H9 (cell line): ENCODE data around the gene FASTKD3. TPM values are rescaled to one million over a fixed set of nuclear protein-coding genes. Genes with fewer than 3 reads are reported as not detected.

Experiments
- DNase-seq: peaks from one replicate; pipeline ENCODE4 v3.0.0-alpha.2; 2017
- H2AFZ ChIP-seq: one replicate; pipeline ENCODE4 v1.6.1; 2013; ENCODE audit warnings: mild to moderate bottlenecking, low read length, control low read depth, moderate library complexity
- H2AK5ac ChIP-seq: 2 replicates; pipeline ENCODE4 v1.6.1; 2013; ENCODE audit warnings: low read length, control low read depth, mixed read lengths; ENCODE audit not compliant: insufficient read length
- H2BK120ac ChIP-seq: one replicate; pipeline ENCODE4 v1.6.1; 2013; ENCODE audit warnings: low read depth, mild to moderate bottlenecking, low read length, control low read depth, inconsistent platforms; ENCODE audit not compliant: poor library complexity, severe bottlenecking
- H2BK12ac ChIP-seq: 2 replicates; pipeline ENCODE4 v1.6.1; 2013; ENCODE audit warnings: low read length, control low read depth, mixed read lengths, low read depth; ENCODE audit not compliant: insufficient read length
- H2BK15ac ChIP-seq: 2 replicates; pipeline ENCODE4 v1.6.1; 2013; ENCODE audit warnings: low read depth, low read length, control low read depth
- H2BK20ac ChIP-seq: one replicate; pipeline ENCODE4 v1.6.1; 2013; ENCODE audit warnings: low read depth, mild to moderate bottlenecking, low read length, control low read depth, inconsistent platforms; ENCODE audit not compliant: poor library complexity, severe bottlenecking
- H2BK5ac ChIP-seq: 2 replicates; pipeline ENCODE4 v1.6.1; 2013; ENCODE audit warnings: low read length, control low read depth, mixed read lengths; ENCODE audit not compliant: insufficient read length
- H3K14ac ChIP-seq: 2 replicates; pipeline ENCODE4 v1.6.1; 2013; ENCODE audit warnings: low read length, control low read depth; ENCODE audit not compliant: insufficient read depth
- H3K18ac ChIP-seq: 2 replicates; pipeline ENCODE4 v1.6.1; 2013; ENCODE audit warnings: low read depth, mild to moderate bottlenecking, mixed read lengths, low read length, control low read depth; ENCODE audit not compliant: insufficient read length
- H3K23ac ChIP-seq: 2 replicates; pipeline ENCODE4 v1.6.1; 2013; ENCODE audit warnings: low read length, control low read depth, mixed read lengths, low read depth; ENCODE audit not compliant: insufficient read length
- H3K23me2 ChIP-seq: 2 replicates; pipeline ENCODE4 v1.6.1; 2013; ENCODE audit warnings: low read depth, mild to moderate bottlenecking, mixed read lengths, low read length, control low read depth; ENCODE audit not compliant: insufficient read length, poor library complexity, severe bottlenecking
- H3K27ac ChIP-seq: 2 replicates; pipeline ENCODE4 v1.5.1; 2013; ENCODE audit warnings: low read length, control low read depth, mixed read lengths, low read depth; ENCODE audit not compliant: insufficient read length
- H3K27me3 ChIP-seq: 2 replicates; pipeline ENCODE4 v1.6.1; 2013; ENCODE audit warnings: low read length, control low read depth, inconsistent platforms; ENCODE audit not compliant: insufficient read depth
- H3K4ac ChIP-seq: 2 replicates; pipeline ENCODE4 v1.6.1; 2013; ENCODE audit warnings: low read depth, mild to moderate bottlenecking, control low read depth, inconsistent platforms, low read length, moderate library complexity
- H3K4me1 ChIP-seq: 2 replicates; pipeline ENCODE4 v1.6.1; 2013; ENCODE audit warnings: low read length, control low read depth, inconsistent platforms; ENCODE audit not compliant: insufficient read depth
- H3K4me2 ChIP-seq: 2 replicates; pipeline ENCODE4 v1.6.1; 2013; ENCODE audit warnings: low read length, control low read depth, mixed read lengths; ENCODE audit not compliant: insufficient read length, insufficient read depth
- H3K56ac ChIP-seq: 2 replicates; pipeline ENCODE4 v1.6.1; 2013; ENCODE audit warnings: low read depth, mild to moderate bottlenecking, mixed read lengths, low read length, control low read depth; ENCODE audit not compliant: insufficient read length
- H3K79me1 ChIP-seq: 2 replicates; pipeline ENCODE4 v1.6.1; 2013; ENCODE audit warnings: low read depth, mild to moderate bottlenecking, moderate library complexity, low read length, control low read depth, inconsistent platforms; ENCODE audit not compliant: insufficient read depth, poor library complexity, severe bottlenecking
- H3K79me2 ChIP-seq: 2 replicates; pipeline ENCODE4 v1.6.1; 2013; ENCODE audit warnings: low read length, control low read depth, inconsistent platforms; ENCODE audit not compliant: insufficient read depth
- H3K9ac ChIP-seq: 2 replicates; pipeline ENCODE4 v1.6.1; 2013; ENCODE audit warnings: low read length, control low read depth, mixed read lengths; ENCODE audit not compliant: insufficient read length; ENCODE audit errors: extremely low read depth
- H3K9me3 ChIP-seq: one replicate; pipeline ENCODE4 v1.6.1; 2013; ENCODE audit warnings: low read depth, low read length, inconsistent platforms; ENCODE audit not compliant: control insufficient read depth
- H3T11ph ChIP-seq: one replicate; pipeline ENCODE4 v1.6.1; 2013; ENCODE audit warnings: mild to moderate bottlenecking, low read length, control low read depth, inconsistent platforms
- H4K20me1 ChIP-seq: one replicate; pipeline ENCODE4 v1.6.1; 2013; ENCODE audit not compliant: control insufficient read depth, insufficient read length, insufficient read depth
- H4K5ac ChIP-seq: 2 replicates; pipeline ENCODE4 v1.6.1; 2013; ENCODE audit warnings: low read depth, mild to moderate bottlenecking, mixed read lengths, low read length, control low read depth; ENCODE audit not compliant: insufficient read length
- H4K8ac ChIP-seq: replicated peaks from 2 replicates; pipeline ENCODE4 v1.6.1; 2013; ENCODE audit warnings: low read length, control low read depth, mixed read lengths, low read depth; ENCODE audit not compliant: insufficient read length
- H4K91ac ChIP-seq: 2 replicates; pipeline ENCODE4 v1.6.1; 2013; ENCODE audit warnings: low read depth, mild to moderate bottlenecking, moderate library complexity, mixed read lengths, low read length, control low read depth; ENCODE audit not compliant: insufficient read length
- H3K27ac Mint-ChIP-seq, 3 experiments: 2 replicates in 2 of 3; 3 replicates in 1 of 3; pipeline ENCODE4 v1.8.0; 2020 to 2021; ENCODE audit warnings: mixed read lengths in 3 of 3, mild to moderate bottlenecking in 1 of 3, moderate library complexity in 1 of 3
- H3K27me3 Mint-ChIP-seq: 2 replicates; pipeline ENCODE4 v1.8.0; 2021; ENCODE audit warnings: low read depth, mild to moderate bottlenecking, moderate library complexity, mixed read lengths
- H3K36me3 Mint-ChIP-seq, 3 experiments: 2 replicates in 2 of 3; 3 replicates in 1 of 3; pipeline ENCODE4 v1.8.0; 2020 to 2021; ENCODE audit warnings: low read depth in 3 of 3, mixed read lengths in 3 of 3; ENCODE audit not compliant: insufficient read depth in 1 of 3
- H3K4me1 Mint-ChIP-seq, 2 experiments: 2 replicates each; pipeline ENCODE4 v1.8.0; 2020; ENCODE audit warnings: mixed read lengths in 2 of 2
- H3K4me3 Mint-ChIP-seq, 2 experiments: 2 replicates in 1 of 2; 3 replicates in 1 of 2; pipeline ENCODE4 v1.8.0; 2020 to 2021; ENCODE audit warnings: mild to moderate bottlenecking in 2 of 2, mixed read lengths in 2 of 2, moderate library complexity in 1 of 2
- H3K9me3 Mint-ChIP-seq, 2 experiments: 2 replicates in 1 of 2; 3 replicates in 1 of 2; pipeline ENCODE4 v1.8.0; 2020; ENCODE audit warnings: mild to moderate bottlenecking in 2 of 2, mixed read lengths in 2 of 2, moderate library complexity in 1 of 2
- CTCF ChIP-seq: fragments of 200-600 bp; sonication (generic); conservative IDR thresholded peaks from 3 replicates; pipeline ENCODE4 v1.8.0; 2021; ENCODE audit warnings: antibody characterized with exemption, mild to moderate bottlenecking
- WGBS: extraction: QIAGEN DNeasy Blood & Tissue Kit; methylation state at CpG from one replicate; pipeline ENCODE4 v1.1.7; 2013; ENCODE audit warnings: missing lambda C conversion rate, low lambda C conversion rate, mixed read lengths; ENCODE audit not compliant: insufficient read length; ENCODE audit errors: extremely low coverage; 5-methylcytosine and 5-hydroxymethylcytosine counted together
- total RNA-seq: library from RNA; stranded (reverse); gene quantifications from 2 replicates; pipeline ENCODE4 v1.2.1, GENCODE V29; 2021

The FASTKD3 gene
- total RNA-seq, 1 experiment from 2014 or later: 15.0 TPM

- H3K4me2 ChIP-seq: no peak overlapping the region
- H3K27ac ChIP-seq: no peak overlapping the region
- no peak overlapping the region for H2BK20ac ChIP-seq
- DNase-seq: no peak
- no peaks in the 10 kb centered on the region for H3K27me3 ChIP-seq
- H3K9ac ChIP-seq: no peak overlapping the region
- H3K4me1 ChIP-seq: no peaks in the 10 kb centered on the region
- H3K18ac ChIP-seq: peak overlapping the region; percentile 0
- H4K5ac ChIP-seq: no peak overlapping the region
- no peak overlapping the region for H4K91ac ChIP-seq
- no peak overlapping the region for H2BK12ac ChIP-seq
- no peak overlapping the region for H2AK5ac ChIP-seq
- H3K79me1 ChIP-seq: no peaks in the 10 kb centered on the region
- H3K79me2 ChIP-seq: no peaks in the 10 kb centered on the region
- no peak overlapping the region for H2BK120ac ChIP-seq
- Mint-ChIP-seq H3K4me1 (no peaks in the 10 kb centered on the region; a peak in 1 of 4 replicates), H3K27me3 (no peaks in the 10 kb centered on the region), H3K9me3 (no peaks in the 10 kb centered on the region), H3K27ac (no peak overlapping the region), H3K4me3 (no peak overlapping the region), H3K36me3 (peaks cover 9 to 25% (median 12%) of the 10 kb centered on the region in 3 experiments; a peak in 5 of 7 replicates)
- H3K56ac ChIP-seq: no peak overlapping the region
- H3K4ac ChIP-seq: no peak overlapping the region
- H4K20me1 ChIP-seq: no peaks in the 10 kb centered on the region
- H4K8ac ChIP-seq: no peak overlapping the region
- no peak for TF ChIP-seq CTCF
- H3K23me2 ChIP-seq: peaks cover 4% of the 10 kb centered on the region
- H3K9me3 ChIP-seq: no peaks in the 10 kb centered on the region
- H3K23ac ChIP-seq: no peak overlapping the region
- no peak overlapping the region for H3T11ph ChIP-seq
- WGBS: no CpG with 5 or more reads among the region's 11 CpGs
- H2BK15ac ChIP-seq: no peak overlapping the region
- no peak overlapping the region for H3K14ac ChIP-seq
- no peak overlapping the region for H2BK5ac ChIP-seq
- H2AFZ ChIP-seq: no peak overlapping the region
Measured at GRCh38 chr5:7825630-7826029, 43.2 kb downstream of the FASTKD3 start.
